GM19035 (cell line): Measurements from ENCODE around the gene ACAA1.

ENCODE experiments used
- ATAC-seq: cut with Tn5 transposase; IDR thresholded peaks from one replicate; pipeline ENCODE4 v1.9.1; 2021; ENCODE audit not compliant: unreplicated experiment

Gene ACAA1

GRCh38 chr3:38119821-38120692, 16.9 kb downstream of the ACAA1 start:
- ATAC-seq: no peak

GRCh38 chr3:38119248-38119544, 17.7 kb downstream of the ACAA1 start:
- no peak for ATAC-seq

DNA sequence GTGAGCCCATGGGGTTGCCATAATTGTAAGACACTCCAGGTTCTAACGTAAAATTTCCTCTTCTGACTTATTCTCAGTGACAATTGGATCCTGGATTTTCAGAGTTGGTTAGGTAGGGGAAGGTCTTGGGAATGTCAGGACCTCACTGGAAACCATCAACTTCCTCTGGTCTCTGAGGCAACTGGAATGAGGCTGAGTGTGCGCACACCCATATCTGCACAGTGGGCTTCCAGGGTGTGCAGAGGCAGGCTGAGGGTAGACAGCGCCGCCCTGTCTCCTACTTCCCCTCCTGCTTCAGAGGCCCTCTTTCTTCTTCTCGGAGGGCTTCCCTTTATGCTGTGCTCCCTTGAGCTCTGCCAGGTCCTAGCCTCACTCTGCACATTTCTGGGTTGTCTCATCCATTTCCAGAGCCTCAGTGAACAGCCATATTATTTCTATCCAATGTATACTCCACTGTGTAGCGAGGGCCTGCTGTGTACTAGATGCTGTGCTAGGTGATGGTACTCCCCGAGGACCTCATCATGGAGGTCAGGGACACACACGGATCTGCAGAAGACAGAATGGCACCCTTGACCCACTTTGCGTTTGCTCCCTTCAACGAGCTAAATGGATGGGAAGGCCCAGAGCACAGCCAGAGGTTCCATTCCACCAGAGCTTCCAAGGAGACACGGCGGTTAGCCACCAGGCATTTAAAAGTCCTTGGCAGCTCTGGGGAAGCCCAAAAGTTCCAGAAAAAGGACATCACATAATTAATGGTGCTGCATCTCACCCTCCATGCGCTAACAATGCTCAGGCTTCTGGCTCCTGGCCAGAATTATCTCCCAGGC, 18.3 kb downstream of the ACAA1 start:
- no peak for ATAC-seq

DNA sequence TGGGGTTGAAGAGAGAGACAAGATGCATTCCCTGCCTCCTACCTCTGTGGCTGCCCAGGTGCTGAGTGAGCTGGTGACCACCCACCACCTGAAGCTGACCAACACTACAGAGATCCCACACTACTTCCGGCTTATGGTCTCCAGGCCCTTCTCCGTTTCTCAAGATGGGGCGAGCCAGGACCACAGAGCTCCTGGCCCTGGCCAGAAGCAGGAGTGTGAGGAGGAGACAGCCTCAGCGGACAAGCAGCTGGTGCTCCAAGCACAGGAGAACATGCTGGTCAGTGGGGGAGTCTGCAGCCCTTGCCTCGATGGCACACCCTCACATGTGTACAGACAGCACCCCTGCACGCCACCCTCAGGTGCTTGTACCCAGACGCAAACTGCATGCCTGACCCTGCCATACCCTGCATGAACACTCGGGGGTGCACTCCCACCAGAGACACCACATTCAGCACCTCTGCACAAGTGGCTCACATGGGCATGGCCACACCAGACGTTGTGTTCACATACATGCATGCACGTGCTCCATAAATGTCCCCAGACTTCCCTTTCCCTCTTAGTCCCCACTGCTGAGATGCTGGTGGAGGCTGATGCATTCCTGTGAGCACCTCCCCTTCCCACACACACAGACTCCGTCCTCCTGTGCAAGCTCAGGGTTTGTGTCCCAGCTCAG, 19.0 kb downstream of the ACAA1 start:
- peak; percentile 76 for ATAC-seq

GRCh38 chr3:38117163-38117716, 19.7 kb downstream of the ACAA1 start:
- no peak for ATAC-seq

- ATAC-seq: no peak
Measured at GRCh38 chr3:38116471-38117162, 20.3 kb downstream of the ACAA1 start.

- ATAC-seq: no peak
Measured at GRCh38 chr3:38115645-38116427, 21.1 kb downstream of the ACAA1 start.

DNA sequence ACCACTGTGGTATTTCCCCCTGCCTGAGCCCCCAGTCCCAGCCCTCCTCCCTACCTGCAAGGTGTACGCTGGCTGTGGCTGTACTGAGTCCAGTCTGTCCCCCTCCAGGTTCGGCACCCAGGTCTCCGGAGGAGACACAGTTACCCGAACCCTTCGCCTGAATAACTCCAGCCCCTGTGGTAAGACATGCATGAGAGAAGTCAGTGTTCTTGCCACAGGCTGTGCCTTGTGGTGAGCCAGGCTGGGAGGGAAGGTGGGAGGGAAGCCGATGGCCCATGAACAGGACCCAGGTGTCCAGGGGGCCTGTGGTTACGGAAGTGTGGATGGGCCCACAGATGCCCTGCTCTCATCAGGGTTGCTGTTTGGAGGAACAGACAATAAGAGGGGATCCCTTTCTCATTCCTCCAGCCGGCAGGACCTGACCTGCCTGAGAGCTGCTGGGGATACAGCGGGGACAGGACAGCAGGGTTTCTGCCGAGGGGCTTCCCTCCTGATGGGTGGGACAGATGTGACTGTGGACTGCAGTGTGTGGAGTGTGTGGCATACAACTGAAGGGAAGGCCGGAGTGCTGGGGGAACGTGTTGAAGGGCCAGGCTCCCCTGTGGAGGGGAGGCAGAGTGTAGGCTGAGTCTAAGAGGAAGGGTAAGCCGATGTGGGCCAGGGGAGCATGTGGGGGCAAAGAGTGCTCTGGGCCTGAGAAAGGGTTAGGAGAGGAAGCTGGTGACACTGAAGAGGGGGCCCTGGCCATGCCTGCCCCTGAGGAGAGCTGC, 21.9 kb downstream of the ACAA1 start:
- no peak for ATAC-seq

DNA sequence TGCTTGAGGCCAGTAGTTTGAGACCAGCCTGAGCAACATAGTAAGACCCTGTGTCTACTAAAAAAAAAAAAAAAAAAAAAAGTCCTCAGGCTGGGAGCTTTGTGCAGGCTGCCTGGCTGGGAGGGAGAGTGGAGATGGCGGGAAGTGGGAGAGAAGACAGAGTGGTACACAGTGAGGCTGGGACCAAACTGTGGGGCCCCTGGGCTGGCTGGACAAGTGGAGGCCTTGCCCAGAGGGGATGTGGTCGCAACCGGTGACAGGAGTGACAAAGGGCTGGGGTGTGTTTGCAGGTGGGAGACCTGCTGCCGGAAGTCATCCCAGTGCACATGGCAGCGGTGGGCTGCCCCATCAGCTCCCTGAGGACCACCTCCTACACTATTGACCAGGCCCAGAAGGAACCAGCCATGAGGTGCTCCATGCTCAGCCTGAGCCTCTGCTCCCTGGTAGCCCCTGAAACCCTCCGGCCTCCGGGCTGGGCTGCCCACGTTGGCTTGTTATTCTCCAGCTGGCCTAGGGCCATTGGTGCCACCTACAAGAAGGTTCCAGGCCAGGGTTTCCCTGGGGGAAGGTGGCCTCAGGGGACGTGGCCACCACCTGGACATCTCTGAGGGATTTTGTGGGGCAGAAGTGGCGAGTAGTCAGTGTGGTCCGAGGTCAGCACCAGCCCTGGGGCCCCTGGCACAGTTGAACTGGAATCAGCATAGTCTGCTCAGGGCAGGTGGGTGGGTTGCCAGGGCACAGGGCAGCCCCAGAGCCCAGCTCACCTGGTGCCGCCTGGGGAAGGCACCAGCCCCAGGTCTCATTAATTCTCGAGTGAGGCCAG, 22.7 kb downstream of the ACAA1 start:
- no peak for ATAC-seq

DNA sequence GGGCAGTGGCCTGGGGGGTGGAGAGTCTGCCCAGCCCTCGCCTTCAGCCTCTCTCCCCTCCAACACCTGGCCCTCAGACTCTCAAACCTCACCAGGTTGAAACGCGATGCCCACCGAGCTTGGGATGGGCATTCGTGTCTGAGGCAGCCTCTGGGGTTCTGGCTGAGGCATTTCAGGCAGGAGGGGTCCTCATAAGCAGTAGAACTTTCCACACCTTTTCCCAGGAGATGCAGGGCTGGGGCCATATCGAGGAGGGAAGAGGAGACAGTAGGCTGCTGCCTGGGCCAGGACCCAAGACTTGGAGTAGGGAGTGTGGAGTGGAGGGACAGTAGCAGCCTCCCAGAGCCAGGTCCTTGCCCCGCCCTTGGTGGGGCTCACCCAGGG, 24.6 kb downstream of the ACAA1 start:
- ATAC-seq: no peak

DNA sequence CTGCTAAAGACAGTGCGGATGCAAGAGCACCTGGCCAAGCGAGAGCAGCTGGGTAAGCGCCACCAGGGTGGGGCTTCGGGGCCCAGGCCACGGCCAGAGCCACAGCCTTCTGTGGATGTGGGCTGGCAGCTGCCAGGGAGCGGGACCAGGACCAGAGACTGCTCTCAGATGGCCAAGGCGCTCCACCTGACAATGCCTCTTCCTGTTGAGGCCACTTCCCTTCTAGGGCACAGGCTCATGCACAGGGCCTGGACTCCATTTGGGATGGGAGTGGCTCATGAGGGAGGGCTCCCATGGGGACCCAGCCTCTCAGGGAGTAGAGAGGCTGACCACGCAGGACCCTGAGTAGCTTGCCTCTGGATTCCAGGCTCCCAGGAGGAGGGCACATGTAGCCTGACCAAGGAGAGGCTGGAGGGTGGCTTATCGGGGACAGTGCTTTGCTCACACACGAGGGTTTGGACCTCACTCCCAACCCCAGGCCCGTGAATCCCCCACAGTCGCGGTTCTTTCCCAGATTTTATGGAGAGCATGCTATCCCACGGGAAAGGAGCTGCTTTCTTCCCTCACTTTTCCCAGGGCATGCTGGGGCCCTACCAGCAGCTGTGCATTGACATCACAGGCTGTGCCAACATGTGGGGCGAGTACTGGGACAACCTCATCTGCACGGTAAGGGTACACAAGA, 25.1 kb downstream of the ACAA1 start:
- no peak for ATAC-seq

- no peak for ATAC-seq
Measured at GRCh38 chr3:38111201-38111600, 25.7 kb downstream of the ACAA1 start.

- ATAC-seq: no peak
Measured at GRCh38 chr3:38110314-38111050, 26.4 kb downstream of the ACAA1 start.

- no peak for ATAC-seq
Measured at GRCh38 chr3:38109580-38110313, 27.2 kb downstream of the ACAA1 start.

DNA sequence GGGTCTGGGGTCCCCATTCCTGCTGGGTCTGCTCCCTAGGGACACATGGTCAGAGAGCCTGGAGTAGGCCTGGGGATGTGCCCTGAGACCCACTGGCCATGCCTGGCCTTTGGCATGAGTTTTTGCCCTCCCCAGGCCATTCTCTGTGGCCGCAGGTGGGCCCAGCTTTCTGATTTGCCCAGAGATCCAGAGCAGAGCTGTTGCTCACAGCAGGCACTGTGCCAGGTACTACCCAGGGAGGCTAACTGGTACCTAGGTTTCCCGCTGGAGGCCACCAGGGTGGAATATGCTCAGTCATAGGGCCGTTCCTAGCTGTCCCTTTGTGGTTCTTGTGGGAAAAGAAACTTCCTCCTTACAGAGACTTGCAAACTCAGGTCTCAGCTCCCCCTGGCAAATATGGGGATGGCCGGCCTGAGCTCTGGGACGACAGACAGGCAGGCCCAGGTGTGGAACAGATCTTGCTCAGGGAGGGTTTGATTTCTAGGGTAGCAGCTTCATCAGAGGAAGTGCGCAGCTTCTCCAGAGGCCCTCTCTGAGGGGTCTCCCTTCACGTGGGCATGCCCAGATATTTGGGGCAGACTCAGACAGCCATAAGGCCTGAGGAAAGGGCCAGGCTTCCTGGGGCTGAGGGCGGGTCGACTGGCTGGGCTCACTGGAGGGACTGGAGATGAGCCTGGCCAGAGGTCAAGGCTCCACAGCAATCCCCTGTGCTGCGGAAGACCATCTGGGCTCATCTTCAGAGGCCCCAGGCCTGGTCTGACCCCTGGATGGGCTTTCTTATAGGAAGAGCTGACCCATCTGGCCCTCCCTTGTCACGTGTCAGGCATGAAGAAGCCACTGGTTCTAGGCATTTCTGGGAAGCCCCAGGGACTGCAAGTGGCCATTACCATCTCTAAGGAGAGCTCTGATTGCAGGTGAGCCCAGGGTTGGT, 28.0 kb downstream of the ACAA1 start:
- ATAC-seq: no peak
